GM19328 (cell line): ENCODE measurements around the gene CRIP1.

ENCODE experiments used
- ATAC-seq: cut with Tn5 transposase; IDR thresholded peaks from one replicate; pipeline ENCODE4 v1.9.1; 2021; ENCODE audit warnings: mild to moderate bottlenecking, moderate library complexity; ENCODE audit not compliant: unreplicated experiment

The CRIP1 gene

DNA sequence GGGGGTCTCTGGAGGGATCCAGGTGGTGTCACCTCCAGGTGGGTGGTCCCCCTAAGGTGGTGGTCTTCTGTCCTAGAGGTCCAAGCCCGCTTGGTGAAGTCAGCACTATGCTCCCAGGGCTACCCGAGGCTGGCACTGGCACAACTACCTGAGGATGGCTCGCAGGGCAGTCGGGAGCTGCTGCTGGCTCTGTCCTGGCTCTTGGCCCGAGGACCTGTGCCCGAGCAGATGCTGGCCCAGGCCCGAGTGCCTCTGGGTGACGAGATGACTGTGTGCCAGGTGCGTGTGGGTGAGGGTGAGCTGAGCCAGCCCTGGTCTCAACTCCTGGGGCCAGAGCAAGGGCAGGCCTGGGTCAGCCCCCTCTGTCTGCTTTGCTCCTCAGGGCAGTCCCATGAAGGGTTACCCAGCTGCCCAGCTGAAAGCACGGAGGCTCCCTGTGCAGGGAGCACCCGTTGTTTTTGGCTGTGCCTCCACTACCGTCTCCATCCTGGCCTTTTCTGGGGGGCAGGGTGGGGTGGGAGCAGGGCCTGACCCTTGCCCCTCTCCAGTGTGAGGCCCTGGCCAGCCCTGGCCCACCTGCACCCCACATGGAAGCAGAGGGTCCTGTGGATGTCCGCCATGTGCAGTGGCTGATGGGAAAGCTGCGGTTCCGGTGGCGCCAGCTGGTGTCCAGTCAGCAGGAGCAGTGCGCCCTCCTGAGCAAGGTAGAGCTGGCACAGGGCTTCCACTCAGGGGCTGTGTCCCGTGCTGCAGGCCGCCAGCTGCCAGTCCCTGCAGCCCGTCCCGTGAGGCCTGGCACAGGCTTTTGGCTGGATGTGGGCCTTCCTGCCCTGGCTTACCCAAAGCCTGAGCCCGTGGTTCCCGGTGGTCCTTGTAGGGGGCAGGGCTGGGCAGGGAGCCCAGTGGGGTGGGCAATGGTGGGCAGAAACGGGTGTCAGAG lies 5.6 kb downstream of the CRIP1 start:
- no peak for ATAC-seq

DNA sequence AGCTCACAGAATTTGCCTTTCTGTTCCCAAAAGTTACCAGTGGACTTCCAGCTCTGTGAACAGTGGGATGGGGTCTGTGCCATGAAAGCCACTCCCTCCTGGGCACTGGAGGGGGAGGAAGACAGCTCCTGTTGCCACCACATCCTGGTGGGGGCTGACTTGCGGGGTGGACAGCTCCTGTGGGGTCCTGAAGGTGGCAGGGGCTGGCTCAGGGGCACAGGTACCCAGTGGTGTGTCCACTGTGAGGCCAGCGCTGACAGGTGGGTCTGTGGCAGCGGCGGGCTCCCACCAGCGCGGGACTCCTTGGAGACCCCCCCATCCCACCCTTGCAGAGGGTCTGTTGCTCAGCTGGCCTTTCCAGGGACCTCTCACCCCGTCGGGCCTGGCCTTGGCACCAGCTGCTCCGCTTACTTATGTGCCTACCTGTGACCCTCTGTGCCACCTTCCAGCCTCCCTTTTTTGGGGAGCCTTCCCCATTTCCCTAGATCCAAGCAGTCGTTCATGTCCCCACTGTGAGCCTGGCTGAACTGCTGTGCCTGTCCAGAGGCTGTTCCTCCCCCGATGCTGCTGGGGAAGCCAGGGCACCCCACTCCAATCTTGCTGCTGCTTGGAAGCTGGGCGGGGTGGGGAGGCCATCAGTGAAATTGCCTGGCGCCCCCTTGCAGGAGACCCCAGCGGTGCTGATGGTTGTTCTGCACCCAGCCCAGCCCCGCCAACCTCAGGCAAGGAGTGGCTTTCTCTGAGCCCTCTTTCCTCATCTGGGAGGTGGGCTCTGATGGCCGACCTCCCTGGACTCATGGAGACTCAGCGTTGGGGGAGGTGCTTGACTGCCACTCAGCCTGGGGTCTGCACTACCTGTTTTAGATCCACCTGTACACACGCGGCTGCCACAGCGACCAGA lies 6.5 kb downstream of the CRIP1 start:
- ATAC-seq = no peak

DNA sequence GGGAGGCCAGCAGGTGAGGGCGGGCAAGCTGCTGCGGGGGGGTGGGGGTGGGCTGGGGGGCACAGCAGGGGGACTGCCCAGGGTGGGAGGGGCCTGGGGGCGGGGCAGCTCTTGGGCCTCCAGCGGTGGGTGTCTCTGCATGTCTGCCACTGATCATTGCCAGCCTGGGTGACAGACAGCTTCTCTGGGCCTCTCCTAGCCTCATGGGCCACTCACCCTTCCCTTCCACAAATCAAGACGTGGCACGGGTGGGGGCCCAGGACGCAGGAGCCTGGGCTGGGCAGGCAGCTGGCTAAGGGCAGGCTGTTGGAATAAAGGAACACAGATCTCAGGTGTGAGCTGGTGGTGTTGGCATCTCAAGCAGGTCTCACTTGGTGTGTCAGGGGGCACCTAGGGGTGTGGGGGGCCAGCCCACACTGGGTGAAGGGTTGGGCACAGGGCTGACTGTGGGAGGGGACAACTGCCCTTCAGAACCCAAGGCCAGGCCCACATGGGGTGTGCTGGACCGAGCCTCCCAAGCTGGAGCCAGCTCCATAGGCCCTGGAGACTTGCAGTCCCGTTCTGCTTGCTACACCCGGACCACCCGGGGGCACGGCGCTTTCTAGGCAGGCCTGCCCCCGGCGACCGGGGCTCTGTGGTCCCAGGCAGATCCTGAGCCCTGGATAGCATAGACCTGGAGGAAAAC lies 7.4 kb downstream of the CRIP1 start:
- ATAC-seq = no peak

DNA sequence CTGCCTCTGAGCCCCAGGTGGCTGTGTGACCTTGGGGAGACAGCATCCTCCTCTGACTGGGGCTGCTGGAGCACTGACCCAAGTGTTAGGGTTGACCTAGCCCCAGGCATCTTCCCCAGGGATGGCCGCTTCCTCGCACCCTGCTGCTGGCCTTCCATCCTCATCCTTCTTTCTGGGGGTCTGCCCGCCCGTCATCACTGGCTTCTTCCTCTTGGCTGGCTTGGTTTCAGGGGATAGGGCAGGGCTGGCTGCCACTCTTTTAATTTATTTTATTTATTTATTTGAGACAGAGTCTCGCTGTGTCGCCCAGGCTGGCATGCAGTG lies 7.9 kb downstream of the CRIP1 start:
- no peak for ATAC-seq

DNA sequence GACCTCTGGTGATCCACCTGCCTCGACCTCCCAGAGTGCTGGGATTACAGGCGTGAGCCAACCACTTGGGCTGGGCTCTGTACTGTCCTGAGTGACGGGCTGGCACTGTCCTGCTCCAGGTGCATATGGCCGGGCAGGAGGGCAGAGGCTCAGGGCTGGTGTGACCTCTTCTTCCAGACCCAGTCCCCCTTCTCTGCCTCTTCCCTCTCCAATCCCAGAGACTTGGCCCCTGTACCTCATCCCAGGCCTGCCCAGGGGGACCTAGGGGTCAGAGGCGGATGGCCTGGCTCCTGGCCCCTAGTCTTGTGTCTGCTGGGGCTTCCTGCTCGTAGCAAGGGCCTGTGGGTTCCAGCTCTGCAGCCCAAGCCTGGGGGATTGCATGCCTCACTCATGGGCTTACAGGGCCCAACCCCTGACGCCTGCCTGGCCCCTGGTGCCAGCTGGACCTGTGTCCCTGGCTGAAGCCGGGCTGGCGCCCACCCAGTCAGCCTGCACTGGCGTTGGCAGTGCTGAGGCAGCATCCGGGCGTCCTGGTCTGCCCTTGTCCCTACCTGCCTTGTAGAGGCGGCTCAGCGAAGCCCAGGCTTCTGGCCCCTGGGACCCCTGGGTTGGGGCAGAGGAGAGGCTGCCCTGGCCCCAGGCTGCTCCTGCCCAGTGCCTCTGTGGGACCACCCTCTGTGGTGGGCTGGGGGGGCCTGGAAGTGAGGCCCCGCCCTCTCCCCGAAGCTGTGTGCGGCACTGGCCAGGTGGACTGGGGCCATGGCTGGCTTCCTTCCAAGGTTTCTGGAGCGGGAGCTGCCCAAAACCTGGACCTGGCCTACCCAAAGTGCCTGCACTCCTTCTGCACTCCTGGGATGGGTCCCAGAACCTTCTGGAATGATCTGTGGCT lies 8.7 kb downstream of the CRIP1 start:
- ATAC-seq = no peak

DNA sequence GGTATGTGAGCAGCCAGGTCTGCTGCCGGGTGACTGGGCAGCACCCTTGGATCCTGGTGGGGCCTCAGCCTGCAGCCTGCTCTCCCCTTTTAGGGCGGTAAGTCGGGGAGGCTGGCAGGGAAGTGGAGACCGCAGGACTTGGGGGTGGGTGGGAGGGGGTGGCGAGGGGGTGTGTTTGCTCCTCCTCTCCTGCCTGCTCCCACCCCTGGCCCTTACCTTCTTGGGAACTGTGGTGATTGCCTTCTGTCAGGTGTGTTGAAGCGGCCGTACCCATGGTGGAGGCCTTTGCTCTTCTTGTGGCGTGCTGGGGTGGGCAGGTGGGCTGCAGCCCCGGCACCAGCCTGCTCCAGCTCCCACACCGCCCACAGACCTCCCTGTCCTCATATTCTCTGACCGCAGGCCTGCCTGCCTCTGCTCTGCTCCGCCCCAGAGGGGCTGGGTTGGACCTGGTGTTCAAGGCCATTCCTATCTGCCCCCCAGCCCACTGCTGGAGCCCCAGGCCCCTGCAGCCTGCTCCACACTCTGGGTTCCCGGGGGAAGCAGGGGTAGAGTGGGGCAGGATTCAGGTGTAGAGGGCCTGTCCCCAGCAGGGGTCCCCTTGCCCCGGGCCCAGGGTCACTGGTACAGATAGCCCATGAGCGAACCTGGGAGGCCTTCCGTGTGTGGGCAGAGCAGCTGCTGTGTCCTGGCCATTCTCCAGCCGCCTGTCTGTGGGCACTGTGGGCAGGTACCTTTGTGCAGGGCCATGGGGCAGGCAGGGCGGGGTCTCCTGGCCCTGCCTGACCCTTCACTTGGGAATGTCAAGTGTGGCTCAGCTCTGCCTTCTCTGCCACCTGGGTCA lies 9.5 kb downstream of the CRIP1 start:
- ATAC-seq = no peak

DNA sequence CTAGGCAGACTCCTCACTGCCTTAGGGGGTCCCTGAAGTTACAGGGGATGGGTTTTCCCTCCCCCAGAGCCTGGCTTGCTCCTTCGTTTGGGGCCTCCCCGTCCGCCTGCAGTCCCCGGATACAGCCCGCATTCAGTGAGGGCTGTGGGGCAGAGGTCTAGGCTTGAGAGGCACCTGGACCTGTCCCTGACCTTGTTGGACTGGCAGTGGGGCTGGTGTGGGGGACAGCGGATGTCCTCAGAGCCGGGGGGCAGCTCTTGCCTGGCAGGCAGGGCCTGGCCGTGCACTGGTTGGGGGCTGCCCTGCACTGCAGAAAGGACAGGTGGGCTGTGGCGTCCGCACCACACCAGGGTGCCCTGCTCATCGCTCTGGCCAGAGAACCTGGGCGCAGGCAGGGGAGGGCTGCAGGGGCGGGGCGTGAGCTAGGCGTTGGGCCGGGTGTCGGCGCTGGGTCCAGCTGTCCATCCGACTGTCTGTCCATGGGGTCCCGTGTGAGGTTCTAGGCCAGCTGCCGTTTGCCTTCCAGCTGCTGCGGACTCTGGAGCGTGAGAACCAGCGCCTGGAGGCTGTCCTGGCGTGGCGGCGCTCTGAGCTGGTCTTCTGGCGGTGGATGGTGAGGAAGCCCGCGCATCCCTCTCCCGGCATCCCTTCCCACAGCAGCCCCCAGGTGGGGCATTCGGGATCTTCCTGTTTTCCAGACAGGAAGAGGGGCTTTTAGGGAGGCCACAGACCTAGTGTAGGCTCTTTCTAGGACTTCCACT lies 10.3 kb downstream of the CRIP1 start:
- ATAC-seq = no peak

DNA sequence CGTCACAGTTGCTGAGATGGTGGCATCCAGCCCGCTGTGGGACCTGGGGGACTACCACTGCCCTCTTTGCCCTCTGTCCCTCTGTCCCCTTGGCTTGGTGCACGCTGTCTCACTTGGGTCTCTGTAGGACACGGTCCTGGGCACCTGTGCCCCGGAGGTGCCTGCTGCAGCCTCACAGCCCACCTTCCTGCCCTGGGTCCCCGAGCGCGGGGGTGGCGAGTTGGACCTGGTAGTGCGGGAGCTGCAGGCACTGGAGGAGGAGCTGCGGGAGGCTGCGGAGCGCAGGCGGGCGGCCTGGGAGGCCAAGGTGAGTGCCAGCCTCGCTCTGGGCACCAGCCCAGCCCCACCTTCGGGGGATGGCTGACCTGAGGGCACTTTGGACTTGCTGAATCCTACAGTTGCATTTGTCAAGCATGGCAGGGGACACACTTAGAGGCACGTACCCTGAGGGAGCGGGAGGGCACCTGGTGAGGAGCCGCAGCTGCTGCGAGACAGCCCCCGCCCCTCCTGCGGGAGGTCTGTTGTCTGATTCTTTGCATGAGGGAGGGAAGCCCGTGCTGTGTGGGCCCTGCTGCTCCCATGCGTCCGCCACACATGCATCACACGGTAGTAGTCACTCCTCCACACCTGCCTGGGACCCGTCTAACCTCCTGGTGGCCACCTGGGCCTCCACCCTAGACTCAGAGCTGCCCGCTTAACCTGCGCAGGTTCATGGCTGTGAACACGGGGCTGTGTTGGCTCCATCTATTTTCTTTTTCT lies 11.2 kb downstream of the CRIP1 start:
- no peak for ATAC-seq

DNA sequence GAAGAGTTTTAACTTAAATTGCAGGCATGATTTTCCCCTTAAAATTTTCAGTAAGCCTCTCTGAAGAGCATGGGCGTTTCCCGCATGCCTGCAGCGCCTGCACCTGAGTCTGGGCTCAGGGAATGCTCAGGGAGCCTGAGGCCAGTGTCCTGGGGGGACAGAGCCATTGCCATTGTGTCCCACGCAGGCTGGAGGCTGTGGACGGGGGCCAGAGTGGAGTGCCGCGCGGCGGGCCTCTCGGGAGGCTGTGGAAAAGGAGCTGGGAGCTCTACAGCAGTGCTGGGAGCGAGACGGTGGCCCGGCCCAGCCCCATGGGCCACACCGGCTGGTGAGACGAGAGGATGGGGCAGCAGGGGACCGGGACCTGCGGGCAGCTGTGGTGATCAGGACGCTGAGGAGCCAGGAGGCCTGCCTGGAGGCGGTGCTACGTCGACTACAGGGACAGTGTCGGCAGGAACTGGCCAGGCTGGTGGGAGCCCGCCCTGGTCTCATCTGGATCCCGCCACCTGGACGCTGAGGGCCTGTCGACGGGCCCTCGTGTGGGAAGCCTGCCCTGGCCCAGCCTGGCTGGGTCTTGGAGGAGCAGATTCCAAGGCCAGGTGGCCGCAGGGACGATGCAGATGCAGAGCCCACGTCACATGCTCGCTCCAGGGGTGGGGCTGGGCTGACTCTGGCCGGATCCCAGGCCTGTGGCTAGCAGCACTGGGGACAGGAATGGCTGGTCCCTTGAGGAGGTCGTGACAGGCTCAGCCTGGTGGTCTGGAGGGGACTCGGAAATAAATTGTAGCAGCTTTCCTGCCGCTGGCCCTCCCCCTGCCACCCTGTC lies 12.0 kb downstream of the CRIP1 start:
- ATAC-seq = no peak

DNA sequence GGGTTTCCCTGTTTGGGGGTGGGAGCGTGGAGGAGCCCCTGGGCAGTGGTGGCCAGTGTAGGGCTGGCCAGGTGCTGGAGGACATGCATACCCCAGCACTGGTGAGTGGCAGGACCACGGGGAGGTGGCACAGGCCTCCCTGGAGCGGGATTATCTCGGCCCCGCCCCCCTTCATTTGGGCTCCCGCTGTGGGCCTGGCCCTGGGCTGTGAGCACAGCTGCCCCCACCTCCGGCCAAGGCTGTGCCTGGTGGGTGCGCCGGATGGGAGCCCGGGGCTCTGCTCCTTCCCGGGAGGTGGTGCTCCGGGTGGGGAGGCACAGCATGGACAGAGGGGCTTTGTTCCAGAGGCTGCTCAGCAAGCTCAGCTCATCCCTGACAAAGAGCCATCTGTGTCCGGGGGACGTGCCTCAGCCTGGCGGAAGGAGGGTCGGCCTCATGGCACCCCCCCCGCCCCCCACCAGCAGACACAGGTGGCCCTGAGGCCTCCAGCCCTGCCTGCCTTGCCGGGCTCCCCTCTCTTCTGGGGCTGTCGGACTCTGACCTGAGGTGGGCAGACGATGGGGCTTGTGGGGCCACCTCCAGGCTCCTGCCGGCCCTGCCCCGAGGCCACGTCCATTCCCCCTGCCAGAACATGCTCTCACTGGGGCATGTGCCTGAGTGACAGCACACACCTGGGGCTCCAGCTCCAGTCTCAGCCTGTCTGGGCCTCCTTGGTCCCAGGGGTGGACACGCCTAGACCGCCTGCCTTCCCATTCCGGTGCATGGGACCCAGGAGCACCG lies 12.8 kb downstream of the CRIP1 start:
- no peak for ATAC-seq

DNA sequence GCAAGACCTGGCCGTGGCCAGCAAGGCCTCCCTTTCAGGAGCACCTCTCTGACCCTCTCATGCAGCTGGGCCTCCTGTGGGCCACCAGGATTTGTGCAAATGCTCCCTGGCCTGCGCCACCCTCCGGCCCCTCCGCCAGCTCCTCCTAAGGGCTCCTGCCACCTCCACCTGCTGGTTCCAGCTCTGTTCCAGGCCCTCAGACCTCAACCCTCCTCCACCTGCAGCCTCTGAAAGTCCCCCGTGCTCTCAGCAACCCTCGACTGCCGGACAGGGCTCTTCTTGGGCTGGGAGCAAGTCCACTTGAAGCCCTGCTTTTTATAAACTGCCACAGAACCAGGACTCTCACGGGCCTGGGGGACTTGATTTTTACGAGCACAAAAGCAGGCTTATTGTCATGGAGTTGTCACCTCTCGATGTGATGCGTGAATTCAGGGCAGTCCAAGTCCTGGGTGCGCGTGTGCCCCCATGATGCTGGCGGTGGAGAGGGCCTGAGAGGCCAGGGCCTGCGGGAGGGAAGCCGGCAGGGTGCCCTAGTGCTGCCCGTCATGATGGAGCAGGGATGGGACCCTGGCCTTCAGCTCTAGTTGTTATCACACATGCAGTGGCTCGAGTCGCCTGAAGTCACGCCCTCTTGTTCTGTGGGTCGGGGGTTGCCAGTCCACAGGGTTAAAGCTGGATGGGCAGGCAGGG lies 13.5 kb downstream of the CRIP1 start:
- no peak for ATAC-seq

DNA sequence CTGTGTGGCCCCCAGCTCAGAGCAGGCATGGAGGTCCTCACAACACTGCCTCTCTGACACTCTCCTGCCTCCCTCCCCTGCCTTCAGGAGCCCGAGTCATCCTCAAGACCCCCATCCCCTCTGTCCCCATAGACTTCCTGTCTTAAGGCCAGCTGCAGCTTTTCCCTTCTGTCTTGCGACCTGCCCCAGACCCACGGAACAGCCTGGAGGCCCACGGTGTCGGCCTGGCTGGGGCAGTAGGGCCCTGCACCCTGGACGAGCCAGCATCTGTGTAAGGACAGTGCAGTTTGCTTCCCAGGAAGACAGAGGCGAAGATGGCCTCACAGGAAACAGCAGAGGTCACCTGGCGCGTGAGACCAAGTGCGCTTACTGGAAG lies 14.0 kb downstream of the CRIP1 start:
- no peak for ATAC-seq

DNA sequence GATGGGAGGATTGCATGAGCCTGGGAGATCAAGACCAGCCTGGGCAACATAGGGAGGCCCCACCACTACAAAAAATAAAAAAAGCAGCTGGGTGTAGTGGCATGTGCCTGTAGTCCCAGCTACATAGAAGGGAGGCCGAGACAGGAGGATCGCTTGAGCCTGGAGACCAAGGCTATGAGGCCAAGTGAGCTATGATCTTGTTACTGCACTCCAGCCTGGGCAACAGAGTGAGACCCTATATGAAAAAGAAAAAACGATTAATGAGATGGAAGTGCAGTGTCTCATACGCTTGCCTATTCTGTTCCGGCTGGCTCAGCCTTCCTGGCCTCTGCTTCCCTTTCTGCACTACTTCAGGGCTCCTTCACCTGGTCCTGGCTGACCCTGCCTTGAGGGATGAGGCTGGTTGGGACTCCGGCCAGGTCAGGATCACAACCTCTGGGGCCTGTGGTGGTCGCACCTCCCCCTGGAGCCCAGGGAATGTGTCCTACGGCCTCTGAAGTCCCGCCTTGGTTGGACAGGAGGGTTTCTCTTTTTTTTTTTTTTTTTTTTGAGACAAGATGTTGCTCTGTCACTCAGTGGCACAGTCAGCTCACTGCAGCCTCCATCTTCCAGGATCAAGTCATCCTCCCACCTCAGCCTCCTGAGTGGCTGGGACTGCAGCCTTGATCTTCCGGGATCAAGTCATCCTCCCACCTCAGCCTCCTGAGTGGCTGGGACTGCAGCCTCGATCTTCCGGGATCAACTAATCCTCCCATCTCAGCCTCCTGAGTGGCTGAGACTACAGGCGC lies 15.0 kb downstream of the CRIP1 start:
- ATAC-seq = no peak

DNA sequence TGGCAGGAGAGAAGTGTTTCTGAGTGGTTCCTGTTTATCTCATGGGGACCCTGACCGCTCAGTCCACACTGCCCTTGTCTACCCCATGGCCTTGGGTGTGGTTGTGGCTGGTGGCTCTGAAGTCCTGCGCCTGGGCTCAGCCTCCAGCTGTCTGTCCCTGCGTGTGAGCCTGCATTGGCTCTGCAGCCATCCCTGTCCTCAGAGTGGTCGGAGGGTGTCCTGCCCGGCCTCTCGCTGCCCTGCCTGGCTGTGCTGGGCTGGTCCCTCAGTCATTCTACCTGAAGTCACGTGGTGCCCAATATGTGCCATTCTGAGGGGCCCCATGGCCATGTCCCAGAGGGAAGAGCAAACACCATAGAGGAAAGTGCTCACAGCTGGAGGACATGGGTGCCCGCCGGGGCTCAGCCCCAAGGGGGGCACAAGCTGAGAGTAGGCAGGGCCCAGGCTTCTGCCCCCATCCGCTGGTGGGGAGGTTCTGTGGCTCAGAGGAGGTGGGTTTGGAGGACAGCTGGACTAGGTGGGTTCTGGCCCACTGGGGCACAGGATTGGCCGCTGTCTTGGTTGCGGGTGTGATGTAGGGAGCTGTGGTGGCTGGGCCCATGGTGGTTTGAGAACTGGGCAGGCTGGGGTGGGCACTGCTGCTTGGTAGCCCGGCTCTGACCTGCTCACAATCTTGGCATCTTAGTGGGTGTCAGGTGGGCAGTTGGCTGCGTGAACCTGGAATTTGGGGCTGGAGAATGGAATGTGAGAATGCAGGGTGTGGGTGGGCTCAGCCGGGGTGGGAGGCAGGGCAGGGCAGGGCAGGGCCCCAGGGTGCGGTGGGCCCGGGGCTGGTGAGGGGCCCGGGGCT lies 16.0 kb downstream of the CRIP1 start:
- ATAC-seq = no peak
